ENCODE measurements around the gene RHO.
"Not testable (repeated sequence)": the region's sequence is repeated elsewhere in the genome, so short reads cannot be mapped to it uniquely, and the experiment has no call there.

RHO gene

GRCh38 chr3:129499604-129500333 is 28.7 kb upstream of the RHO start:
- DNase-seq (ENCODE audit: low spot score) = not testable (repeated sequence)

DNA sequence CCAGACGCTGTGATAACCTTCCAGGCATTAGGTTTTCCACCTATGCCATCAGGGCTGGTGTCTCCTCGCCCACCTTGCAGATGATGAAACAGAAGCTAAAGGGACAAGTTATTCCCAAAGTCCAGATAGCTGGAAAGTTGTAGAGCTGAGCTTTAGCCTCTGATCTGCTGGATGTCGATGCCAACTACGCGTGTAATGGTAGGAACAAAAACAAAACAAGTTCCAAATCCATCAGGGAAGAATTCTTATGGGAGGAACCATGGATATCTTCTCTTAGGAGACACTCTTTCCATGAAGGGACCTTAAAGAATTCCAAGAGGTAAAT is 28.1 kb upstream of the RHO start:
- no peak for DNase-seq (ENCODE audit: low spot score)

- no peak for DNase-seq (ENCODE audit: low spot score)
Observed at GRCh38 chr3:129501630-129502029, 26.8 kb upstream of the RHO start.

DNA sequence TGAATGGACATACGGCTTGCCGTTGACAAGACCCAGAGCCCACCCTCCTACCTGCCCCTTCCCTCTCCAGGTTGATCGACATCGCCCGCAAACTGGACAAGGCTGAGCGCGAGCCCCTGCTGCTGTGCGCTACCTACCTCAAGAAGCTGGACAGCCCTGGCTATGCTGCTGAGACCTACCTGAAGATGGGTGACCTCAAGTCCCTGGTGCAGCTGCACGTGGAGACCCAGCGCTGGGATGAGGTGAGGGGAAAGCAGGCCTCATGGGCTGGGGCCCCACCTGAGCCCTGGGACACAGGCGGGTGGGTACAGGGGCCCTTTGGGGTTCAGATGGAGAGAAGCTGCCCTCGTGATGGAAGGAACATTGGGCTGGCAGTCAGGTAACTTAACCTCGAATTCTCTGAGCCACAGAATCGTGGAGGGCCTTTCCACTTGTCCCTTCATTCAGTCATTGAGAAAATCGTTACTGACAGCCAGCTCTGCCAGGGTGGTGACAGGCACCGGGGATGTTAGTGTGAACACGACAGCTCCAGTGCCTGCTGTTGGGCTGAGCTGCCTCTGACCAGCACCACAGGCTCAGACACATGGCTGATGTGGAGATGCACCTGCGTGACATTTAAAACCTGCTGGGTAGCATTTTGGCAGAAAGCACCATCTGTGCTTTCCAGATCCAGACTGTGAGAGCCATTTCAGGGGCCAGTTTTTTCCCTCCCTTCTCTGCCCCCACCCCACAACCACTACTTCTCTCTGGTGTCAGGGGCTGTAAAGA is 25.6 kb upstream of the RHO start:
- DNase-seq (ENCODE audit: low spot score) = no peak

DNA sequence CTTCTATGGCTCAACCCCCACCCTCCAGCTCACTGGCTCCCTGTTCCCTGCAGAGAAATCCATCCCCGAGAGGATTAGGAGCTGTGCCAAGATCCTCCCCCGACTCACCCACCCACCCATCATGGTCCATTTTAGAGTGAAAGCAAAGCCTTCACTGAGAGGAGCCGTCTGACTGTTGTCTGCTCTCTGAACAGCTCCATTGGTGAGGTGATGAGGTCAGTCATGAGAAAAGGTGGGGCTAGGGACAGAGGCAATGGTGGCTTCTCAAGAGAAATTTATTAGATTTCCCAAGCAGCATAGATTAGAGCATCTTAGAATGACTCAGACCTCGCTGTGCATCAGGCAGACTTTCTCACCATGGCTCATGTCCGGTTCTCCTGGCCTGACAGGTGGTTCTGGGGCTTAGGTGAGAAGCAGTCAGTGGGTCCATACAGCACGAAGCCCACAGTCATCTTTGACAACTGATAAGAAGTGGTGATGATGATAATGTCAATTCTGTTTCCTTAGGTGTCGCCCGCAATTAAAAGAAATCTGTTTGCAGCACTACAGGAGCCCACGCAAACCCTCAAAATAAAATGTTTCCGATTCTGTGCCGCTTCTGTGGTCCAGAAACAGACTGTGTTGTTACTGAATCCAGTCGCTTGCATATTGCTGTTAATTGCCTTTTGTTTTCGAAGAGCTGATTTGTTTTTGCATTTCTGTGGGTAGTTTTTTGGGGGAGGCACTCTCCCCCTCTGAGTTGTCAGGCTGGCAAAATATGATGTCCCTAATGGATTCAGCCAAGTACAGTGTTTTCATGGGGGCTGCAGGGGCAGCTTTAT is 24.8 kb upstream of the RHO start:
- no peak for DNase-seq (ENCODE audit: low spot score)

- DNase-seq (ENCODE audit: low spot score) = no peak
Observed at GRCh38 chr3:129504471-129505100, 23.9 kb upstream of the RHO start.

DNA sequence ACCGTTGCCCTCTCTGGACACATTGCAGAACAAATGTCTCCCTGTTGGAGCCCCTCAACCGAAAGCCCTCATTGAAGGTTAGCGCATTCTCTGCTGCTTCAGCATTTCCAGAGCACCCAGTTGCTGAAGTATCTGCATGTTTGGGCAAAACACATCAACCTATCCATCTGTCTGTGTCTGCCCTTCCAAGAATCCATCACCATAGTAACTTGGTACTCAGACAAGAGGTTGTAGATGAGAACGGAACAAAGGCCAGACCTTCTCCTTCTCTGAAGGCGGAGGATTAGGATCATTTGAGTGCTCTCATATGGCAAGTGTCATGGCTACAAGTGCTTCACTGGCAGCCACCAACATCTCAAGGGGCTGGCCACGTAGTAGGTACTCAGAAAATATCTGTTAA is 23.1 kb upstream of the RHO start:
- DNase-seq (ENCODE audit: low spot score) = no peak

DNA sequence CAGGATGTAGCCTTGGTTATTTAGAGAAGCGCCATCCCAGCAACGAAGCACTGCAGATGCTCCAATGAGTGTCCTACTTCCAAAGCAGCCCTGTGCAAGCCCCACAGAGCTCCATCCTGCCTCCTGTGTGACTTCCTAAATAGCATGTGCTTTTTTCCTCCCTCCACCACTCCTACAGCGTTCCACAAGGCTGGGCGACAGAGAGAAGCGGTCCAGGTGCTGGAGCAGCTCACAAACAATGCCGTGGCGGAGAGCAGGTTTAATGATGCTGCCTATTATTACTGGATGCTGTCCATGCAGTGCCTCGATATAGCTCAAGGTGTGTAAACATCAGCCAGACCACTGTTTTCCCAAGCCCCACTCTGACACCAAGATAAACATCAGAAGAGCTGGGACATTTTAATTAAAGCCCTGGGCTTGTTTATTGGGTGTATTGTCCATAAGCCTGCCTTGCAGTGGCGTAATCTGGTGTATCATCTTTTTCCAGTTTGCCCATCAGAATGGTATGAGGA is 22.2 kb upstream of the RHO start:
- no peak for DNase-seq (ENCODE audit: low spot score)

- no peak for DNase-seq (ENCODE audit: low spot score)
Observed at GRCh38 chr3:129507181-129507831, 21.1 kb upstream of the RHO start.

- DNase-seq (ENCODE audit: low spot score) = no peak
Observed at GRCh38 chr3:129512595-129512994, 15.8 kb upstream of the RHO start.

DNA sequence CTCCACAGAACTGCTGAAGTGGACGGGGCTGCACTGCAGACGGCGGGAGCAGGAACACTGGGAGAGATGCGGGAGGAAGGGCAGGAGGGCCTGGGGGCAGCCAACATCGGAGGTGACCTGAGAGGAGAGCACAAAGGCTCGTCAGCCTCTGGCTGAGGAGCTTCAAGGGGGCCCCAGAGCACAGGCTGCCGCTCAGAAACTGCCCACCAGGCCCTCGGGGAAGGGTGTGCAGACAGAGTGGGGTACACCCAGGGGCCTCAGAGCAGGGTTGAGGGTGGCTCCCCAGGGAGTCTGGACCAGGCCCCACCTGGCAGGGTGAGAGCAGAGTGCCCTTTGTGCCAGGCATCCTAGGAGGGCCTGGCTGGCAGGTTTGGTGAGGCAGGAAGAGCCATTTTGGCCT is 14.7 kb upstream of the RHO start:
- DNase-seq (ENCODE audit: low spot score) = no peak

DNA sequence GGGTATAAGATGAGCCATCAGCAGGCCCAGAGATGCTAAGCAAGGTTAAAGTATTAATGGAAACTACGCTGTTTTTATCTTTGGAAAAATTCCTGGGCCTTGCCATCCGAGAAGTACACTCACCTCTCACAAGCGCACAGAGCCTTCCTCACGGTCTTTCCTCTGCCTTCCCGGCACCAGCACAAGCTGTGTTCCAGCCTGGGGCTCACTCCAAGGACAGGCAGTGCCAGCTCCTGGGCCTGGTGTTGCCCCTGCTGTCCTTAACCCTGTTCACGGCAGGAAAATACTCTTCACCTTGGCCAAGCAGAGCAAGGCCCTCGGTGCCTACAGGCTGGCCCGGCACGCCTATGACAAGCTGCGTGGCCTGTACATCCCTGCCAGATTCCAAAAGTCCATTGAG is 14.3 kb upstream of the RHO start:
- DNase-seq (ENCODE audit: low spot score) = no peak

GRCh38 chr3:129514563-129514962 is 13.9 kb upstream of the RHO start:
- no peak for DNase-seq (ENCODE audit: low spot score)

DNA sequence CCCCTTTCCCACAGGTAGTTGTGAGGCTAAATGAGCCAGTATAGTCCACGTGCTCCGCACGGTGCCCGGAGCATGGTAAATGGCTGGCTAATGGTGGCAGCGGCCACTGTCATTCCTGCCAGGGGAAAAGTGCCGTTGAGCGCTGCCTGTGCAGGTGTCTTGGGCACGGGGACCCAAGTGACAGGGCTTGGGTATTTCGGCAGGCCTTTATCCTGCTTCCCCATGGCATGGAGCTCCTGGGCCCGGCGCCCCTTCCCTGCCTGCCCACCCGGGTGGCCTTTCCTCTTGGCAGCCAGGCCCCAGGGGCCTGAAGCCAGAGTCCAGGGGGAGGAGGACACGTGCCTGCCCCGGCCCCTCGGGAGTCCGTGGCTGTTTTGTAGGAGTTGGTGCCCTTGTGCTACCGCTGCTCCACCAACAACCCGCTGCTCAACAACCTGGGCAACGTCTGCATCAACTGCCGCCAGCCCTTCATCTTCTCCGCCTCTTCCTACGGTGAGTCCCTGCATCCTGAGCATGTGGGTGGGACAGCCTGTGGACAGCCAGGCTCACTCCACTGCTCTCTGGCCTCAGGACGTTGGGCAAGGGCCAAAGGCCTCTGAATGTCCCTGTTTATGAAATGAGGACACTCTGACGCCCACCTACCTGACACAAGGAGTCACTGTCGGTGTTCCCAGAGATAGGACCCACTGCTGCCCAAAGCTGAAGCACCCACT is 13.2 kb upstream of the RHO start:
- DNase-seq (ENCODE audit: low spot score) = not testable (repeated sequence)

GRCh38 chr3:129515821-129516432 is 12.5 kb upstream of the RHO start:
- not testable (repeated sequence) for DNase-seq (ENCODE audit: low spot score)

- no peak for DNase-seq (ENCODE audit: low spot score)
Observed at GRCh38 chr3:129517516-129517915, 10.9 kb upstream of the RHO start.

GRCh38 chr3:129518038-129518561 is 10.3 kb upstream of the RHO start:
- no peak for DNase-seq (ENCODE audit: low spot score)

- DNase-seq (ENCODE audit: low spot score) = no peak
Observed at GRCh38 chr3:129518581-129518980, 9.9 kb upstream of the RHO start.

- no peak for DNase-seq (ENCODE audit: low spot score)
Observed at GRCh38 chr3:129519449-129519848, 9.0 kb upstream of the RHO start.

All from hematopoietic multipotent progenitor cell treated with erythropoietin and hydrocortisone succinate and interleukin-3 and kit ligand, for 15 days (in vitro differentiated cells).